Fibroblast of skin of back (primary cell): ENCODE data around the gene PCDH1.

Source experiments
- DNase-seq: peaks from one replicate; pipeline ENCODE4 v3.0.0-alpha.2; 2013

Gene PCDH1

GRCh38 chr5:141872496-141873356, 5.5 kb downstream of the PCDH1 start:
- DNase-seq, result no peak

- DNase-seq, result no peak
These were observed 6.3 kb downstream of the PCDH1 start for GRCh38 chr5:141871870-141872269.

GRCh38 chr5:141870871-141871270, 7.3 kb downstream of the PCDH1 start:
- DNase-seq, result no peak

GRCh38 chr5:141870228-141870627, 8.0 kb downstream of the PCDH1 start:
- no peak for DNase-seq

GRCh38 chr5:141869514-141869913, 8.7 kb downstream of the PCDH1 start:
- no peak for DNase-seq

GRCh38 chr5:141869040-141869439, 9.2 kb downstream of the PCDH1 start:
- no peak for DNase-seq

- DNase-seq, result no peak
These were observed 9.7 kb downstream of the PCDH1 start for GRCh38 chr5:141868541-141868940.

GRCh38 chr5:141867651-141868050, 10.6 kb downstream of the PCDH1 start:
- DNase-seq, result no peak

GRCh38 chr5:141867139-141867538, 11.1 kb downstream of the PCDH1 start:
- no peak for DNase-seq

- DNase-seq, result no peak
These were observed 12.1 kb downstream of the PCDH1 start for GRCh38 chr5:141866096-141866495.

GRCh38 chr5:141865406-141865805, 12.8 kb downstream of the PCDH1 start:
- no peak for DNase-seq

- DNase-seq, result no peak
These were observed 13.5 kb downstream of the PCDH1 start for GRCh38 chr5:141864371-141865370.

- DNase-seq, result no peak
These were observed 14.5 kb downstream of the PCDH1 start for GRCh38 chr5:141863569-141864178.

- DNase-seq, result no peak
These were observed 15.2 kb downstream of the PCDH1 start for GRCh38 chr5:141862936-141863543.

GRCh38 chr5:141861194-141861593, 17.0 kb downstream of the PCDH1 start:
- no peak for DNase-seq

GRCh38 chr5:141858079-141858765, 20.0 kb downstream of the PCDH1 start:
- no peak for DNase-seq

- DNase-seq, result no peak
These were observed 21.0 kb downstream of the PCDH1 start for GRCh38 chr5:141857226-141857625.

- no peak for DNase-seq
These were observed 22.0 kb downstream of the PCDH1 start for GRCh38 chr5:141856037-141856790.

GRCh38 chr5:141855265-141856036, 22.8 kb downstream of the PCDH1 start:
- DNase-seq, result peak; percentile 33
